GM21360 (cell line): ENCODE results near the gene SGK1.
A peak's percentile ranks its signal among the peaks of the same experiment; 100 is the strongest.
"Not testable (repeated sequence)": the region's sequence is repeated elsewhere in the genome, so short reads cannot be mapped to it uniquely, and the experiment has no call there.

Experiments
- ATAC-seq: cut with Tn5 transposase; IDR thresholded peaks from one replicate; pipeline ENCODE4 v1.9.1; 2021; ENCODE audit warnings: mild to moderate bottlenecking, moderate library complexity; ENCODE audit not compliant: unreplicated experiment

The SGK1 gene

GRCh38 chr6:134230087-134230700 lies 87.7 kb downstream of the SGK1 start:
- no peak for ATAC-seq

DNA sequence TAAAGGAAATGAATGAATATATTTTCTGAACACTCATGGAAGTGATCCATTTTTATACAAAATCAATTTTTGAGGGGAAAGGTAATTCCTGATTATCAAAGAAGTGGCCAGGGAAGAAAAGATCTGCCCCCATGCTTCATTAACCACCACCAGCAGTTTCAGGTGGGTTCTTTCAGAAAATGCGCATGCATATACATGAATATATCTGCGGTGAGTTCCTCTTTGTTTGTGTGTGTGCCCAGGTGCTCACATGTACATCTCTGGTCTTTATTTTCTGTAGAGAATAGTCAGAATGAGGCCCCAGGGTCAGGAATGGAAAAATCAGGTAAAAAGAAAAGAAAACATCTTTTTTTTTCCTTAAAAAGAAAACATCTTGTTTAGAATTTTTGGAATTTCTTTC lies 88.4 kb downstream of the SGK1 start:
- ATAC-seq, result no peak

GRCh38 chr6:134223796-134224420 lies 94.0 kb downstream of the SGK1 start:
- ATAC-seq, result no peak

DNA sequence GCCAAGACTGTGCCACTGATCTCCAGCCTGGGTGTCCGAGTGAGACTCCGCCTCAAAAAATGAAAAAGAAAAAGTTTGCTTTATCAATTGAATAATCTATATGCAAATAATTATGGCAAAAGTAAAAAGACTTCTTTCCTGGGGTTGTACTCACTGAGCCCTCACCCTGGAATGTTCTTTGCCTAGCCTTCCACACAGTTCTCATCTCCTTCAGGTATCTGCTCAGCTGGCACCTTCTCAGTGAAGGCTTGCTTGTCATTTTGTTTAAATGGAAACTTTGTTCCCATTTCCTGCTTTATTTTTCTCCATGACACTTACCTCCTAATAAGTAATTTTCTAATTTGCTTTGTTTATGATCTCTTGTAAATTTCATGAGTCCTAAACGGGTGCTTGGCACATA lies 96.7 kb downstream of the SGK1 start:
- no peak for ATAC-seq

DNA sequence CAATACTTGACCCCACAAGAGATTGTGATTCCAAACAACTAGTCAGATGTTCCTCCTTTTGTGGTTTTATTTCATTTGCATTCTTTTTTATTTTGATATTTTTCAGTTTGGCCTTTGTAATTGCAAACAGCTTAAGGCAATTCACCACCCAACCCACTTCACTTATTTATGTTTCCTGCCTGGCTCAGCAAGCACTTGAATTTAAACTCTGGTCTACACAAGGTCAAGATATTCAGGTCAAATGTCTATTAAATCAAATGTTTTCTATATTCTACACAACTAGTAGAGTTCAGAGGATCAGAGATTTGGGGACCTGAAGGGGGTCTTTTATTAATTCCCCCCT lies 100.1 kb downstream of the SGK1 start:
- ATAC-seq, result no peak

DNA sequence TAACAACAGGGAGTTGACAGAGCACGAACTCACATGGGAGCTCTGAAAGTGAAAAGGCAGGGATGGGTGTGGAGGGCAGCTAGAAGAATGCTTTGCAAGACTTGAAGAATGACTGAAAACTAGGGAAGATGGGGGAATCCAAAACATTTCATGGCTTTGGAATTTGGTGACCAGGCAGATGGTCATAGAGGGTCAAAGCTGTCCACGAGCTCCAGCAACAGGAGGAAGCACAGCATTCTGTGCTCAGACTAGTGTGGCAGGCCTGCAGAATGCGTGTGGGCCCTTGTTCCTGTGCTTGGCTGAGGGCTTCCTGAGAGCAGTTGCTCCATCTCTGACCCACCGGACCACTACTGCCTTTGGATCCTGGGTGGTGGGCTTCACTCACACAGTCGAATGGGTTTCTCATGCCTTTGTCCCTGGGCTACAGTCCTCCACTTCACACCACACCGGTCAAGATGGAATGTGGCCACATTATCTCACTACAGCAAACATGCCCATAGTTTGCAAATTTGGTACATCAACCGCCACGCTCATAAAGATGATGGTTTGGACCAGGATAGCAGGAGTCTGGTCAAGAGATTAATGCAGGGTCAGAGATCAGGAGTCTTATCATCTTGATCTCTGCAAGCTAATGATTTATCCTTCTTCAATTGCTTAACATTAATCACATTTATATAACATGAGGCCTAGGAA lies 100.7 kb downstream of the SGK1 start:
- ATAC-seq, result no peak

DNA sequence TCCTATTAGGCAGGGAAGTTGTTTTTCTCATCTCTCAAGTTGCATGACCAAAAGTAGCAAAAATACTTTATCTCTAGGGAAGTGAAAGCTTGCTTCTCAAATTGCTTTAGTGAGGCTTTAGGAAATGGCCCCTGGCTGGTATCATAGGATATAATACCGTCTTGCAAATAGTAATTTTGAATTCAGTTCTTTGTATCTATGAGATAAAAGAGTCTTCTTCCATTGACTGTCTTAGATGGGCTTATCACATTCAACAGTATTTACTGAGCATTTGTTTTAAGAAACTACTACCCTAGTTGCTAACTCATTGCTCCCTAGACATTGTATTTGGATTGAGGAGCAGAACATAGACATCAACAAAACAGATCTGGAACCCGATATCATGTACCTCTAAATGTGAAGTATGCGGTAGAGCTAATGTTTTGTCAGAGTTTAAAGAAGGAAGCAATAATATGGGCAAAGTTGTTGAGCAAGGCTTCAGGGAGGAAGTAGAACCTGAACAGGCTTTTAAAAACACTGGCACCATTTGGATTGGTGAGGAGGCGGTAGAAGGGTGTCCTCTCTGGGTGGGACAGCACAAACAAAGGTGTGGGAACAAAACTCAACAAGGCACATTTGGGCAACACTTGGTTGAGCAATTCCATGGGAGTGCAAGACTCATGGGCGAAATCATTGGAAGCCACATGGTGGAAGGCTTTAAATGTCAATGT lies 101.5 kb downstream of the SGK1 start:
- ATAC-seq, result no peak

GRCh38 chr6:134213410-134213809 lies 104.5 kb downstream of the SGK1 start:
- not testable (repeated sequence) for ATAC-seq

- no peak for ATAC-seq
Measured at GRCh38 chr6:134211297-134211696, 106.6 kb downstream of the SGK1 start.

DNA sequence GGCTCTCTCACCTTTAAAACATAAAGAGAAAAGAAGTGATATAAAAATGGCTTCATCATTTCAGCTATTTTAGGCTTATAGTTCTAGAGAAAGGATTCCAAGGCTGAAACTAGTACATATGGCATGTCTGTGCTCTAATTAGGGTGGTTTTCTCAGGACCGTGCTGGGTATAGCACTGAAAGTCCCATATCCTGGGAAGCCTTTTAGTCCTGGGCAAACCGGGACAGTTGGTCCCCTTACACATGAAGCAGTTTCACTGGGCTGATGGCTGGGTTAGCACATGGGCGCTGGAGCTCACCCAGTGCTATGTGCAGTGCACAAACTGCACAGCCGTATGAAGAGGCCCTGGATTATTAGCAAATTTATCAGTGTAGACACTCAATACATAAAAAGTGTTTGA lies 110.5 kb downstream of the SGK1 start:
- no peak for ATAC-seq

- ATAC-seq, result no peak
Measured at GRCh38 chr6:134205366-134205765, 112.5 kb downstream of the SGK1 start.

GRCh38 chr6:134204759-134205158 lies 113.2 kb downstream of the SGK1 start:
- not testable (repeated sequence) for ATAC-seq

GRCh38 chr6:134204031-134204430 lies 113.9 kb downstream of the SGK1 start:
- no peak for ATAC-seq

DNA sequence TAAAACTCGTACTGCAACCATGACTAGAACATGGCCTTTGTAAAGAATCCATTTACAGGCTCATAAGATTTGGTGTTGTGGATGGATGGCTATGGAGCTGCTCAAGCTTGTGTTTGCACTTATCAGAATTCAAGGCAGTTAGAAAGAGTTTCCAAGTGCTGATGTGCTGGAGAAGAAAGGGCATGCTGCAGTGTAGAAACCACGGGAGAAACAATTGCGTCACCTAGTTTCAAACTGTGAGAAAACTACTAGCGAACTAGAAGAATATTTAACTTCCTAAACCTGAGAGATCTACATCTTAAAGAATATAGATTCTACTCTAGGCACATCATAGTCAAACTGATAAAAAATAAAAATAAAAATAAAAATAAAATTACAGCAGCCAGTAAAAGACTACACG lies 116.2 kb downstream of the SGK1 start:
- ATAC-seq, result no peak

DNA sequence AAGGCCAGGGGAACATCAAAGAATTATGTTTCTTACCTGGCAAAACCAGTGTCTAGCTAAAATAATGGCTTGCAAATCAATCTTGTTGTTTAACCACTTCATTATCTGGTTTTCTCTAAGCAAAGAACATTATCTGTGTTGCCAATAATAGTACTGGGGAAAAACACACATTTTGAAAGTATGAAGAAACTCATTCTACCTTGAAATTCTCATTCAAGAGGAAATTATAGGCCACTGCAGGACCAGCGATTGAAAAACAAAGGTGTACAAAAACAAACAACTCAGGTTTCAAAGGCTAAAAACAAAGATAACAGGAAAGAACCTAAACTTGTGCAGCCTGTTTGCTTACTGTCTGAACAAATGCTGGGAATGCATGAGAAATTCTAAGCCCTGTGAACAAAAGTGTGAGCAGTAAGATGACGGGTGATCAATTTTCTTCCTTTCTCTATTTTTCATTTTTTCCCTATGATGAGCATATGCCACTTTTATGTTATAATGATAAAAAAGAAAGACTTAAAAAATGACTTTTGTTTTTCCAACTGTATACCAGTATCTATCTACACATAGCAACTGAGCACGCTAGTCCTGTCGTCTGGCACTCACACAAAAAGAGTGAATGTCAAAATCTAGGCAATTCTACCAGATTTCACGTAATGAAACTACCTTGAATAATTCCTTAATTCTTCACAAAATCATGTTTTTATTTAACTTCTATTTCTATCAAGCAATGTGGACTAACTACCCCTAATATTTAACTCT lies 117.9 kb downstream of the SGK1 start:
- ATAC-seq, result no peak

DNA sequence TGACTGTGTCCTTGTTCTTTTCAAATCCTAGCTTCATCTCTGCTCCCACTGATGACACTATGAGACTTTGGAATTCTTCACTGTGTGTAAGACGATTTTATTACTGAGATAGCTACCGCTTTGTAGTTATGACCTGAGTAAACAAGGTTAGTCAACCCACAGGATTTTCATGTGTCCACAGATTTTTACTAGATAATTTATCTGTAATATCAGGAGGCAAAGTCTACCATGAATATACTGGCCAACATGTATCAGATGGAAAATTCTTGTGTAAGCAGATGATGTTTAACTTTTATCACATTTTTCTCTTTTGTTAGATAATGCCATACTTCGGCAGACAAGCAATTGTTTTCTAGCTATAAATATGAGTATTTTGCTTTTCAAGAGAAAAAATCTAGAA lies 119.8 kb downstream of the SGK1 start:
- no peak for ATAC-seq

GRCh38 chr6:134197685-134198084 lies 120.2 kb downstream of the SGK1 start:
- ATAC-seq, result not testable (repeated sequence)

GRCh38 chr6:134196568-134197193 lies 121.2 kb downstream of the SGK1 start:
- ATAC-seq, result peak; percentile 50

- no peak for ATAC-seq
Measured at GRCh38 chr6:134195985-134196384, 121.9 kb downstream of the SGK1 start.

GRCh38 chr6:134195164-134195906 lies 122.6 kb downstream of the SGK1 start:
- ATAC-seq, result no peak
